Measurements from ENCODE around the gene CDC42SE1. TPM values are rescaled to one million over a fixed set of nuclear protein-coding genes. Genes with fewer than 3 reads are reported as not detected.

Gene CDC42SE1
- total and polyA plus RNA-seq, 9 of the 15 experiments (the other 6 are each of a cell fraction or from before 2014, with no cell fraction given), result 78.1 to 189 (median 114) TPM

DNA sequence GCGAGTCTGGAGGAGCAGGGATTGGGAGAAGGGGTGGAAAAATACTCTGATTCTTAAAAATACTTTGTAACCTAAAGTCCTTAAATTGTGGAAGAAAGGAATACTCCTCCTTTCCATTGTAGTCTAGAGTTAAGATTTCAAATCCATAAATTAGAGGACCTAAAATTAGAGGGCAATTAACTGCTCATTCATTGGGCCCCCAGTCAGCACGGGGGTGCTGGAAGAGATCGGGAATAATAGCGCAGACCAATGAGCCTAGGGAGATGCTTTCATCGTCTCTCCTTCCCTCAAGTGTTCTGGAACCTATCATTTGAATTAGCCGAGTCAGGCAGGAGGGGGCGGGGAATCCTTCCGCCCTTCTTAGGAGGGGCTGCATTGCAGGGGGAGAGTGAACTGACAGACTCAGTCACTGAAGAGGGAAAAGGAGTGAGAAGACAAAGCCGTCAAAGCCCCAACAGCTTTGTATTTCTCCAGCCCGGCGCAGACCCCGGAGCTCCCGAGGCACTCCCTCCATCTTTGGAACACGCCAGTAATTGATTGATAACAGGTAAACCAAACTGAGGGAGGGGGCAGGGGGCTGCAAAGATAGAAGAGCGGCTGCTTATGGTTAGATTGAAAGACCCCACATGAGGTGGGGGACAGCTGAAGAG lies 710 bp upstream of the CDC42SE1 start, which contains the start of gene MLLT11 (continued):
- TF ChIP-seq, protein P1, sequence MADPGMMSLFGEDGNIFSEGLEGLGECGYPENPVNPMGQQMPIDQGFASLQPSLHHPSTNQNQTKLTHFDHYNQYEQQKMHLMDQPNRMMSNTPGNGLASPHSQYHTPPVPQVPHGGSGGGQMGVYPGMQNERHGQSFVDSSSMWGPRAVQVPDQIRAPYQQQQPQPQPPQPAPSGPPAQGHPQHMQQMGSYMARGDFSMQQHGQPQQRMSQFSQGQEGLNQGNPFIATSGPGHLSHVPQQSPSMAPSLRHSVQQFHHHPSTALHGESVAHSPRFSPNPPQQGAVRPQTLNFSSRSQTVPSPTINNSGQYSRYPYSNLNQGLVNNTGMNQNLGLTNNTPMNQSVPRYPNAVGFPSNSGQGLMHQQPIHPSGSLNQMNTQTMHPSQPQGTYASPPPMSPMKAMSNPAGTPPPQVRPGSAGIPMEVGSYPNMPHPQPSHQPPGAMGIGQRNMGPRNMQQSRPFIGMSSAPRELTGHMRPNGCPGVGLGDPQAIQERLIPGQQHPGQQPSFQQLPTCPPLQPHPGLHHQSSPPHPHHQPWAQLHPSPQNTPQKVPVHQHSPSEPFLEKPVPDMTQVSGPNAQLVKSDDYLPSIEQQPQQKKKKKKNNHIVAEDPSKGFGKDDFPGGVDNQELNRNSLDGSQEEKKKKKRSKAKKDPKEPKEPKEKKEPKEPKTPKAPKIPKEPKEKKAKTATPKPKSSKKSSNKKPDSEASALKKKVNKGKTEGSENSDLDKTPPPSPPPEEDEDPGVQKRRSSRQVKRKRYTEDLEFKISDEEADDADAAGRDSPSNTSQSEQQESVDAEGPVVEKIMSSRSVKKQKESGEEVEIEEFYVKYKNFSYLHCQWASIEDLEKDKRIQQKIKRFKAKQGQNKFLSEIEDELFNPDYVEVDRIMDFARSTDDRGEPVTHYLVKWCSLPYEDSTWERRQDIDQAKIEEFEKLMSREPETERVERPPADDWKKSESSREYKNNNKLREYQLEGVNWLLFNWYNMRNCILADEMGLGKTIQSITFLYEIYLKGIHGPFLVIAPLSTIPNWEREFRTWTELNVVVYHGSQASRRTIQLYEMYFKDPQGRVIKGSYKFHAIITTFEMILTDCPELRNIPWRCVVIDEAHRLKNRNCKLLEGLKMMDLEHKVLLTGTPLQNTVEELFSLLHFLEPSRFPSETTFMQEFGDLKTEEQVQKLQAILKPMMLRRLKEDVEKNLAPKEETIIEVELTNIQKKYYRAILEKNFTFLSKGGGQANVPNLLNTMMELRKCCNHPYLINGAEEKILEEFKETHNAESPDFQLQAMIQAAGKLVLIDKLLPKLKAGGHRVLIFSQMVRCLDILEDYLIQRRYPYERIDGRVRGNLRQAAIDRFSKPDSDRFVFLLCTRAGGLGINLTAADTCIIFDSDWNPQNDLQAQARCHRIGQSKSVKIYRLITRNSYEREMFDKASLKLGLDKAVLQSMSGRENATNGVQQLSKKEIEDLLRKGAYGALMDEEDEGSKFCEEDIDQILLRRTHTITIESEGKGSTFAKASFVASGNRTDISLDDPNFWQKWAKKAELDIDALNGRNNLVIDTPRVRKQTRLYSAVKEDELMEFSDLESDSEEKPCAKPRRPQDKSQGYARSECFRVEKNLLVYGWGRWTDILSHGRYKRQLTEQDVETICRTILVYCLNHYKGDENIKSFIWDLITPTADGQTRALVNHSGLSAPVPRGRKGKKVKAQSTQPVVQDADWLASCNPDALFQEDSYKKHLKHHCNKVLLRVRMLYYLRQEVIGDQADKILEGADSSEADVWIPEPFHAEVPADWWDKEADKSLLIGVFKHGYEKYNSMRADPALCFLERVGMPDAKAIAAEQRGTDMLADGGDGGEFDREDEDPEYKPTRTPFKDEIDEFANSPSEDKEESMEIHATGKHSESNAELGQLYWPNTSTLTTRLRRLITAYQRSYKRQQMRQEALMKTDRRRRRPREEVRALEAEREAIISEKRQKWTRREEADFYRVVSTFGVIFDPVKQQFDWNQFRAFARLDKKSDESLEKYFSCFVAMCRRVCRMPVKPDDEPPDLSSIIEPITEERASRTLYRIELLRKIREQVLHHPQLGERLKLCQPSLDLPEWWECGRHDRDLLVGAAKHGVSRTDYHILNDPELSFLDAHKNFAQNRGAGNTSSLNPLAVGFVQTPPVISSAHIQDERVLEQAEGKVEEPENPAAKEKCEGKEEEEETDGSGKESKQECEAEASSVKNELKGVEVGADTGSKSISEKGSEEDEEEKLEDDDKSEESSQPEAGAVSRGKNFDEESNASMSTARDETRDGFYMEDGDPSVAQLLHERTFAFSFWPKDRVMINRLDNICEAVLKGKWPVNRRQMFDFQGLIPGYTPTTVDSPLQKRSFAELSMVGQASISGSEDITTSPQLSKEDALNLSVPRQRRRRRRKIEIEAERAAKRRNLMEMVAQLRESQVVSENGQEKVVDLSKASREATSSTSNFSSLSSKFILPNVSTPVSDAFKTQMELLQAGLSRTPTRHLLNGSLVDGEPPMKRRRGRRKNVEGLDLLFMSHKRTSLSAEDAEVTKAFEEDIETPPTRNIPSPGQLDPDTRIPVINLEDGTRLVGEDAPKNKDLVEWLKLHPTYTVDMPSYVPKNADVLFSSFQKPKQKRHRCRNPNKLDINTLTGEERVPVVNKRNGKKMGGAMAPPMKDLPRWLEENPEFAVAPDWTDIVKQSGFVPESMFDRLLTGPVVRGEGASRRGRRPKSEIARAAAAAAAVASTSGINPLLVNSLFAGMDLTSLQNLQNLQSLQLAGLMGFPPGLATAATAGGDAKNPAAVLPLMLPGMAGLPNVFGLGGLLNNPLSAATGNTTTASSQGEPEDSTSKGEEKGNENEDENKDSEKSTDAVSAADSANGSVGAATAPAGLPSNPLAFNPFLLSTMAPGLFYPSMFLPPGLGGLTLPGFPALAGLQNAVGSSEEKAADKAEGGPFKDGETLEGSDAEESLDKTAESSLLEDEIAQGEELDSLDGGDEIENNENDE (IDR thresholded peaks at IDR 0.05; ENCODE audit: low read depth, low read length), result no peak
- no peak for TF ChIP-seq KLF13 (tag; IDR thresholded peaks at IDR 0.05; ENCODE audit: borderline replicate concordance, low read depth)
- peak in 1 of 2 experiments; percentile 10; a peak in 1 of 4 replicates for TF ChIP-seq RCOR1 (IDR thresholded peaks at IDR 0.05; ENCODE audit: borderline replicate concordance in 1 of 2, low read depth in 2 of 2, low read length in 2 of 2)
- no peak for TF ChIP-seq TCF3 (CRISPR knock-in tag; IDR thresholded peaks at IDR 0.05)
- TF ChIP-seq, protein P2, sequence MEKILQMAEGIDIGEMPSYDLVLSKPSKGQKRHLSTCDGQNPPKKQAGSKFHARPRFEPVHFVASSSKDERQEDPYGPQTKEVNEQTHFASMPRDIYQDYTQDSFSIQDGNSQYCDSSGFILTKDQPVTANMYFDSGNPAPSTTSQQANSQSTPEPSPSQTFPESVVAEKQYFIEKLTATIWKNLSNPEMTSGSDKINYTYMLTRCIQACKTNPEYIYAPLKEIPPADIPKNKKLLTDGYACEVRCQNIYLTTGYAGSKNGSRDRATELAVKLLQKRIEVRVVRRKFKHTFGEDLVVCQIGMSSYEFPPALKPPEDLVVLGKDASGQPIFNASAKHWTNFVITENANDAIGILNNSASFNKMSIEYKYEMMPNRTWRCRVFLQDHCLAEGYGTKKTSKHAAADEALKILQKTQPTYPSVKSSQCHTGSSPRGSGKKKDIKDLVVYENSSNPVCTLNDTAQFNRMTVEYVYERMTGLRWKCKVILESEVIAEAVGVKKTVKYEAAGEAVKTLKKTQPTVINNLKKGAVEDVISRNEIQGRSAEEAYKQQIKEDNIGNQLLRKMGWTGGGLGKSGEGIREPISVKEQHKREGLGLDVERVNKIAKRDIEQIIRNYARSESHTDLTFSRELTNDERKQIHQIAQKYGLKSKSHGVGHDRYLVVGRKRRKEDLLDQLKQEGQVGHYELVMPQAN (IDR thresholded peaks at IDR 0.05; ENCODE audit: borderline replicate concordance), result no peak
- no peak for TF ChIP-seq THRAP3 (IDR thresholded peaks at IDR 0.05; ENCODE audit: borderline replicate concordance)
- no peak for TF ChIP-seq SRSF9 (IDR thresholded peaks at IDR 0.05; ENCODE audit: borderline replicate concordance, low read depth, low read length)
- no peak for TF ChIP-seq SMARCC2 (IDR thresholded peaks at IDR 0.05; ENCODE audit: low read depth)
- TF ChIP-seq, protein P3, sequence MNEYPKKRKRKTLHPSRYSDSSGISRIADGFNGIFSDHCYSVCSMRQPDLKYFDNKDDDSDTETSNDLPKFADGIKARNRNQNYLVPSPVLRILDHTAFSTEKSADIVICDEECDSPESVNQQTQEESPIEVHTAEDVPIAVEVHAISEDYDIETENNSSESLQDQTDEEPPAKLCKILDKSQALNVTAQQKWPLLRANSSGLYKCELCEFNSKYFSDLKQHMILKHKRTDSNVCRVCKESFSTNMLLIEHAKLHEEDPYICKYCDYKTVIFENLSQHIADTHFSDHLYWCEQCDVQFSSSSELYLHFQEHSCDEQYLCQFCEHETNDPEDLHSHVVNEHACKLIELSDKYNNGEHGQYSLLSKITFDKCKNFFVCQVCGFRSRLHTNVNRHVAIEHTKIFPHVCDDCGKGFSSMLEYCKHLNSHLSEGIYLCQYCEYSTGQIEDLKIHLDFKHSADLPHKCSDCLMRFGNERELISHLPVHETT (CRISPR knock-in tag; conservative IDR thresholded peaks at IDR 0.05 in 1 of 2, IDR thresholded peaks at IDR 0.05 in 1 of 2), result no peak
- peak; percentile 44; the same call in 1 of the 2 replicates for TF ChIP-seq HDAC2 (IDR thresholded peaks at IDR 0.05)
- TF ChIP-seq HOXB6 (CRISPR knock-in tag; IDR thresholded peaks at IDR 0.05; ENCODE audit: borderline replicate concordance), result no peak

All from K562 (cell line).